Measurements from ENCODE around the gene RFX3. TPM values are rescaled to one million over a fixed set of nuclear protein-coding genes. Genes with fewer than 3 reads are reported as not detected.

Gene RFX3
- total and polyA plus RNA-seq, 2 donors from 2014 or later: 1.6 to 17.8 TPM

DNA sequence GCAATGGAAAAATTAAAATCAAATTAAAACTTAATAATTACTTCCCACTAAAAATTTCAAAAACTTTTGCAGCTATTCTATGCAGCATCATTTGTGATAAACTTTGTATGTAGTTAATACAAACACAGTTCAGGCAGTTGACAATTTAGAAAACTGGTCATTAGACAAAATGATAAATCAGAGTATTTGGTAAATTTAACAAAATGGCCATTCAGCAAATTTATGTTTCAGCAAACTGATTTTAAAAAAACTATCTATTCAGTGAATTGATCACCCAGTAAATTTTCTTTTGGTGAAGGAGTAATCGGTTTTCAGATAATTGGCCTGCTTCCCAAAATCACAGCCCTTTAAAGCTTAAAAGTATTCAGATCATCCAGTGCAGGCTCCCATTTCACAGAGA, 116.3 kb downstream of the RFX3 start:
- no peaks in the 10 kb centered on the region for H3K4me1 ChIP-seq (ENCODE audit: control insufficient read depth in 2 of 3, insufficient read depth in 2 of 3, low read depth in 1 of 3, low read length in 3 of 3)
- H3K27ac ChIP-seq (ENCODE audit: low read depth in 2 of 2, low read length in 2 of 2): no peak overlapping the region
- no peak overlapping the region for H3K9ac ChIP-seq (ENCODE audit: low read length in 3 of 3)
- DNase-seq (no peak), FAIRE-seq (no peak)
- no peaks in the 10 kb centered on the region for H3K27me3 ChIP-seq (ENCODE audit: control insufficient read depth, insufficient read depth, low read length)
- H3K4me3 ChIP-seq (ENCODE audit: low read length in 3 of 3): no peak overlapping the region
- TF ChIP-seq, protein P1, sequence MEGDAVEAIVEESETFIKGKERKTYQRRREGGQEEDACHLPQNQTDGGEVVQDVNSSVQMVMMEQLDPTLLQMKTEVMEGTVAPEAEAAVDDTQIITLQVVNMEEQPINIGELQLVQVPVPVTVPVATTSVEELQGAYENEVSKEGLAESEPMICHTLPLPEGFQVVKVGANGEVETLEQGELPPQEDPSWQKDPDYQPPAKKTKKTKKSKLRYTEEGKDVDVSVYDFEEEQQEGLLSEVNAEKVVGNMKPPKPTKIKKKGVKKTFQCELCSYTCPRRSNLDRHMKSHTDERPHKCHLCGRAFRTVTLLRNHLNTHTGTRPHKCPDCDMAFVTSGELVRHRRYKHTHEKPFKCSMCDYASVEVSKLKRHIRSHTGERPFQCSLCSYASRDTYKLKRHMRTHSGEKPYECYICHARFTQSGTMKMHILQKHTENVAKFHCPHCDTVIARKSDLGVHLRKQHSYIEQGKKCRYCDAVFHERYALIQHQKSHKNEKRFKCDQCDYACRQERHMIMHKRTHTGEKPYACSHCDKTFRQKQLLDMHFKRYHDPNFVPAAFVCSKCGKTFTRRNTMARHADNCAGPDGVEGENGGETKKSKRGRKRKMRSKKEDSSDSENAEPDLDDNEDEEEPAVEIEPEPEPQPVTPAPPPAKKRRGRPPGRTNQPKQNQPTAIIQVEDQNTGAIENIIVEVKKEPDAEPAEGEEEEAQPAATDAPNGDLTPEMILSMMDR (IDR thresholded peaks at IDR 0.05; ENCODE audit: borderline replicate concordance, extremely low read depth, insufficient read depth): no peak
- intact Hi-C loops (cut with DNase I): no loop called here
- no peaks in the 10 kb centered on the region for H3K9me3 ChIP-seq (ENCODE audit: control insufficient read depth in 2 of 3, insufficient read depth in 1 of 3, low read length in 3 of 3)
- H3K36me3 ChIP-seq (ENCODE audit: control insufficient read depth in 2 of 3, insufficient read depth in 3 of 3, low read length in 3 of 3): no peaks in the 10 kb centered on the region

DNA sequence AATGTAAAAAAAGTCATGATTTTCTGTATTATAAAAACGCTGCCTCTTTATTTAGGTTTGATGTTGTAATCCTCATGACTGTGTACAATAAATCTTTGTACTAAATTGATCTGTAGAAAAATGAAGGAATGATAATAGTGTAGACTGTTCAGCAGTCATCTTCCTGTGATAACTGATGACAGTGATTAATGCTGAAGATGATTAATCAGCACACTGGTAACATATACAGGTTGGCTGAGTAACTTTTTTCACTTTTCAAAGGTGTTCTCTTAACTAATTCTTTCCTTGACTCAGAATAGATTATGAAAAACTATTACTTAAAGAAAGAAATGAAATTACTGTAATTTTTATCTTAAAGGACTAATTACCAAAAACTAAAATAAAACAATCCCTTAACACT, 122.5 kb downstream of the RFX3 start:
- FAIRE-seq: no peak
- intact Hi-C loops (cut with DNase I): no loop called here
- TF ChIP-seq, protein P1 (IDR thresholded peaks at IDR 0.05; ENCODE audit: borderline replicate concordance, extremely low read depth, insufficient read depth): no peak

DNA sequence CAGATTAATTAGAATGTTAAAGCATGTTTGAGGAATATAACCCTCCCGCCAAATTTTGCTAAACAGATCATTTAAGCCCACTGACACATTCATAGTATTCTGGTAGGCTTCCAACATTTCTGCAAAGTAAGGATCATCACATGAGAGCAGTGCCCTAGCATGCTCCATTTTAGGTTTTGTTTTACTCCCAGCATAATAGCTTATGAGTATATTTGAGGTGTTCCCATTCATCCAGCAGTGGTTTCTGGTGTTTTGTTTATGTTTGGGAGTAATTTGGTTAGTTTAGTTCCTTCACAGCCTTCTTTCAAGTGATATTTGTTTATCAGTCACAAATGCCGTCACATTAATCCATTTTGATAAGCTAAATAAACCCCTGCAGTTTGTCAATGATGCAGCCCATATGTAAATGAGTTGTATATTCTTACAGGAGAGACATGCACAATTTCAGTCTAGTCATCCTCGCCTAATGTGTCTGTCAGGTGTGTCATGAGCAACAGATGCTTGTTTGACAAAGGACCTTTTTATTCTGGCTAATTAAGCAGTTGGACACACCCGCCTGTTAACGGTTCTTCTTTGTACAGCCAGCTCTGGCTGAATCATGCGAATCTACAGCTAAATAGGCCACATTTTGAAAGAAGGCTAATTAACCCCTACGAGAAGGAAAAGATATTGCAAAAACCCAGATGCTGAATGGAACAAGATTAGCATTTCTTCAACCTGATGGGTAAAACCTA, 124.4 kb downstream of the RFX3 start:
- H3K27ac ChIP-seq (ENCODE audit: low read depth in 2 of 2, low read length in 2 of 2): no peak overlapping the region
- FAIRE-seq (no peak), DNase-seq (no peak)
- no peak overlapping the region for H3K4me3 ChIP-seq (ENCODE audit: low read length in 3 of 3)
- H3K36me3 ChIP-seq (ENCODE audit: control insufficient read depth in 2 of 3, insufficient read depth in 3 of 3, low read length in 3 of 3): no peaks in the 10 kb centered on the region
- H3K9ac ChIP-seq (ENCODE audit: low read length in 3 of 3): no peak overlapping the region
- intact Hi-C loops (cut with DNase I): no loop called here
- H3K9me3 ChIP-seq (ENCODE audit: control insufficient read depth in 2 of 3, insufficient read depth in 1 of 3, low read length in 3 of 3): no peaks in the 10 kb centered on the region
- TF ChIP-seq, protein P1 (IDR thresholded peaks at IDR 0.05; ENCODE audit: borderline replicate concordance, extremely low read depth, insufficient read depth): no peak
- H3K4me1 ChIP-seq (ENCODE audit: control insufficient read depth in 2 of 3, insufficient read depth in 2 of 3, low read depth in 1 of 3, low read length in 3 of 3): no peaks in the 10 kb centered on the region
- no peaks in the 10 kb centered on the region for H3K27me3 ChIP-seq (ENCODE audit: control insufficient read depth, insufficient read depth, low read length)

More for the DNA sequence above, 122.5 kb downstream of the RFX3 start:
- no peaks in the 10 kb centered on the region for H3K36me3 ChIP-seq (ENCODE audit: control insufficient read depth in 2 of 3, insufficient read depth in 3 of 3, low read length in 3 of 3)
- no peaks in the 10 kb centered on the region for H3K27me3 ChIP-seq (ENCODE audit: control insufficient read depth, insufficient read depth, low read length)
- H3K4me3 ChIP-seq (ENCODE audit: low read length in 3 of 3): no peak overlapping the region
- no peaks in the 10 kb centered on the region for H3K9me3 ChIP-seq (ENCODE audit: control insufficient read depth in 2 of 3, insufficient read depth in 1 of 3, low read length in 3 of 3)
- H3K27ac ChIP-seq (ENCODE audit: low read depth in 2 of 2, low read length in 2 of 2): no peak overlapping the region
- no peaks in the 10 kb centered on the region for H3K4me1 ChIP-seq (ENCODE audit: control insufficient read depth in 2 of 3, insufficient read depth in 2 of 3, low read depth in 1 of 3, low read length in 3 of 3)
- no peak for DNase-seq
- no peak overlapping the region for H3K9ac ChIP-seq (ENCODE audit: low read length in 3 of 3)
